HG02571 (cell line): ENCODE results near the gene CDK15.

Source experiments
- ATAC-seq: cut with Tn5 transposase; IDR thresholded peaks from one replicate; pipeline ENCODE4 v1.9.1; 2021; ENCODE audit warnings: mild to moderate bottlenecking, moderate library complexity; ENCODE audit not compliant: unreplicated experiment

CDK15 gene

GRCh38 chr2:201860636-201861066 lies 54.3 kb downstream of the CDK15 start:
- ATAC-seq, result peak; percentile 68

- no peak for ATAC-seq
Measured at GRCh38 chr2:201862843-201863242, 56.5 kb downstream of the CDK15 start.

DNA sequence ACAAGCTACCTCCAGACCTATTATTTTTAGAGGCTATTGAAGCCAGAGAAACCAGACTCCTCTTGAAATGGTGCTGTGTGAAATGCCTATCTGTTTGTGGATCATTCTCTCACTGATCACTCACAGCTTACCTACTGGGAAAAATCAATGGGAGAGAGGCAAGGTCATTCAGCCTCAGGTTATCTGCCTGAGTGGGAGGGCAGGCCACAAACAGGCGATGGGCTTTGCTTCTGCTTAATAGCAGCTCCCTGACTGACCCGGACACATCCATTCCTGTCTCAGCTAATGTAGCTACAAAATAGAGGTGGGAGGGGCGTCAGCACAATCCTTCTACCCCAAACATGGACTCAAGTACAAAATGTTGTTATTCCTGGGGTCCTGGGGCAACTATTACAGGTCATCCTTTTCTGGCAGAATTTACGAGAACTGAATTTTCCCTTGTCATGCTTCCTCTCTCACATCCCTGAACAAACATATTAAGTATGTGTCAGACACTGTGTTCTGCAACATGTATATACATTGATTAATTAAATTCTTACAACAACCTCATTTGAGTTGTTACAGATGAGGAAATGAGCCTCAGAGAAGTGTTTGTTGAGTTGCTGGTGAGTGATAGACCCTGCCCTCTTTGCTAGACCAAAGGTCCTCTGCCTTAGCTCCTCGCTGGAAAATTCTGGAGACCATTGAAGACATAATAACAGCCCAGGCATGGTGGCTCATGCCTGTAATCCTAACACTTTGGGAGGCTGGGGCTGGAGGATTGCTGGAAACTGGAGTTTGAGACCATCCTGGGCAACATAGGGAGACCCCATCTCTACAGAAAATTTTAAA lies 60.5 kb downstream of the CDK15 start:
- ATAC-seq, result no peak

DNA sequence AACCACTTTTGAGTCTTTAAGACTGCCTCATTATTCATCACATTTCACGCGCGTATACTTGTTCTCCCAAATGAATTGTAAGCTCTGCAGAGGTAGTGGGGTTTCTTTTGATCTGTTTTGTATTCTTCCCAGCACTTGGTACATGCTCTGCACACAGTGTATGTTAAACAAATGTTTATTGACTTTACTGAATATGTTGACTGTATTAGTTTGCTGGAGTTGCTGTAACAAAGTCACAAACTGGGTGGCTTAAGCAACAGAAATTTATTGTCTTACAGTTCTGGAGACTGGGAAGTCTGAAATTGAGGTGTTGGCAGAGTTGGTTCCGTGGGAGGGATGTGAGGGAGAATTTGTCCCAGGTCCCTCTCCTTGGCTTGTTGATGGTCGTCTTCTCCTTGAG lies 65.1 kb downstream of the CDK15 start:
- ATAC-seq, result no peak

DNA sequence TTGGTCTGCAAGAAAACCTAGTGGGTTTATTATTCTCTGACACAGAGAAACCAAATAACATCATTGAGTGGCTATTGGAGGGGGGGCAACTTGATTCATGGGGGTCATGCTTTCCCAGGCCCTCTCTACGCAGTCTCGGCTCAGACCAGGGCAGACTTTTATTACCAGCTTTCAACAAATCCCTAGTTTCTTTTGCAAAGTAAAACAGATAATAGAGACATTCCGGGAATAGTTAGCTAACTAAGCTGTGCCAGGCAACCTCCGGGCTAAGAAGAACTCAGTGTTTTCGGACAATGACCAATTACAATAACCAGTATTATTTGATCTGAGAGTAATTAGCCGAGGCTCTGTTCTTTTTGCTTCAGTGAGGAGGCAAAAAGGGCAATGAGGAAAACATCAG lies 66.3 kb downstream of the CDK15 start:
- ATAC-seq, result no peak

- ATAC-seq, result no peak
Measured at GRCh38 chr2:201879996-201880395, 73.7 kb downstream of the CDK15 start.

GRCh38 chr2:201880579-201880978 lies 74.2 kb downstream of the CDK15 start:
- no peak for ATAC-seq

- no peak for ATAC-seq
Measured at GRCh38 chr2:201880993-201881611, 74.8 kb downstream of the CDK15 start.

GRCh38 chr2:201881741-201882140 lies 75.4 kb downstream of the CDK15 start:
- ATAC-seq, result no peak

DNA sequence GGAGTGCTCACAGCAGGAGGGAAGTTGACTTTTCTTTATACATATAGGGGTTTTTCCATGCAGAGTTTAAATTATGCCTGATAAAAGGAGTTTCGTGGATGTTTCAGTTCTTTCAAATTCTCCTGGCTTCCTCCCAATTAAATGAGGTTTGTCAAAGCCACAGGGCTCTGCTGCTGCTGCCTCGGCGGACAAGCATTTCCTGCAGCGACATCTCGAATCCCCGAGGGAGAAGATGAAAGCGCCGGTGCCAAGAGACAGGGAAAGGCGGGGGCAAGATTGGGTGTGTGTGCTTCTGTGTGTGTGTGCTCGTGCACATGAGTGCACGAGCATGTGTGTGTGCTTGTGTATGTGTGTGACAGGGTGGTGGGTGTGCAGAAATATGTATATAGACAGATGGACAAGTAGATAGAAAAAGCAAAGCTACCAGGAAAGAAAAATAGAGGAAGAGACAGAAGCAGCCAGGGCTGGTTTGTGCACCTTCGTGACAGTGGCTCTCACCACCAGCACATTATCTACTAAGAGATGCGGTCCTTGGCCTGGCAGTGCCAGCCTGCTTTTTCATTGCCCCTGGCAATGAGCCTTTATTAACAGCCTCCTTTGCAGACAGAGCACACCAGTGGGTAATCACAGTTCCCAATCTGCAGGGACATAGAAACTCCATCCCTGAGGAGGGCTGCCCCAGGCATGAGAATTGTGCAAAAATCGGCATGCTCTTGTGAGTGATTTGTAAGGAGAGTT lies 76.2 kb downstream of the CDK15 start:
- no peak for ATAC-seq

- ATAC-seq, result no peak
Measured at GRCh38 chr2:201883606-201884369, 77.5 kb downstream of the CDK15 start.

DNA sequence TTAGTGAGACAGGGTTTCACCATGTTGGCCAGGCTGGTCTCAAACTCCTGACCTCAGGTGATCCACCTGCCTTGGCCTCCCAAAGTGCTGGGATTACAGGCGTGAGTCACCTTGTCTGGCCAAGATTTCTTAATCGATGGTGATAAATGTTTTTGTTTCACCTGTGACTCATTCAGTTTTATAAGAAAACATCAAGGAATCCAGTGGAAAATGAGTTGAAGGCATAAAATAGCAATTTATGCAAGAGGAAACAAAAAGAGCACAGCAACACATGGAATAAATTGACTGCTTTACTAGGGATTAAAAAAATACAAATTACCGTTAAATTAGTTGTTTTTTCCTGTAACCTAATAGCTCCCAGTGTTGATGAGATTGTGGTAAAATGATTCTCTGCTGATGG lies 80.2 kb downstream of the CDK15 start:
- no peak for ATAC-seq

GRCh38 chr2:201887773-201888425 lies 81.6 kb downstream of the CDK15 start:
- no peak for ATAC-seq

DNA sequence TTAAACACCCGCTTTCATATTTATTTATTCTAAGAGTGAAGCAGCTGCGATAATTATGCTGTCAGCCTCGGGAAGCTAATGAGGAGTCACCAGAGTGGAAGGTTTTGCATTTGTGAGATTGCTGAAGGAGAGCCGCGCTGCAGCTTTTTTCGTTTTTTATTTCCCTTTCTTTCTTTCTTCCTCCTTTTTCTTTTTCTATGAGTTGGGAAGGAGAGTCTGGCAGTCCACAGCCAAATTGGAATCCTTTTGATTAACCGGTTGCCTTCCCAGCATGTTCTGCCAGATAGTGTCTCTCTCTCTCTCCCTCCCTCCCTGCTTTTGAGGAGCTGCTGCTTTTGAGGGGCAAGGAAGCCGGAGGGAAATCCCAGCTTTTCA lies 82.1 kb downstream of the CDK15 start:
- ATAC-seq, result no peak

- no peak for ATAC-seq
Measured at GRCh38 chr2:201890453-201890852, 84.1 kb downstream of the CDK15 start.

GRCh38 chr2:201891676-201892075 lies 85.3 kb downstream of the CDK15 start:
- no peak for ATAC-seq

- no peak for ATAC-seq
Measured at GRCh38 chr2:201892516-201892915, 86.2 kb downstream of the CDK15 start.

DNA sequence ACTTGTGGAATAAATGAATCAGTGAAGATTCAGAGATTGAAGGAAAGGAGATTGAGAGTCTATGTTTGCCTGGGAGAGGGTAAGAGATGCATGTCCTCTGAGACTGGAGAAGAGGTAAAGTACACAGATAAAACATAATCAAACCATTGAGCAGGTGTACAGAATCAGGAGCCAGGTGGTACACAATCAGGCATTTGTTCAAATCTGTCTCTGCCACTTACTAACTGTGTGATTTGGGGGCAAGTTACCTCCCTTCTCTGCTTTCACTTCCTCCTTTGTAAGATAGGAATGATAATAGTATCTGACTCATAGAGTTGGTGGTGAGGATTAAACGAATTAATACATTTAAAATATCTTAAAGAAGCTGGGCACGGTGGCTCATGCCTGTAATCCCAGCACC lies 94.0 kb downstream of the CDK15 start:
- no peak for ATAC-seq

DNA sequence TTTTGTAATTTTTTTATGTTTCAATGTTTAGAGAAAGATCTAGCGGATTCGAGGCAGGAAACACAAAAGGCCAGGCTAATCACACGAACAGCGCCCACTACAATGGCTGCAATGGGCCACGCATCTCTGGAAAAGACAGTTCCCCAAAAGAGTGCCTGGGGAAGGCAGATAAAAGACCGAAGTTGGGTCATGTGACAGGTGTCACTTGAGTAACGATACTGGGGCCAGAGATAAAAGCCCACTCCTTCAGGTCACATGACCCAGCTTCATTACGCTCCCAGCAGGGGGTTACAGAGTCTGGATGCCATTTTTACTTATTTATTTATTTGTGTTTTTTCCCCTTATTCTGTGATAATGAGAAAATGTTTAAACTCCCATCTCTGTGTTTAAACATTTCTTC lies 95.4 kb downstream of the CDK15 start:
- ATAC-seq, result no peak

GRCh38 chr2:201904538-201905420 lies 98.4 kb downstream of the CDK15 start:
- ATAC-seq, result peak; percentile 90
